ENCODE data around the gene ITGB2. TPM values are rescaled to one million over a fixed set of nuclear protein-coding genes. Genes with fewer than 3 reads are reported as not detected.
"Not testable (repeated sequence)": the region's sequence is repeated elsewhere in the genome, so short reads cannot be mapped to it uniquely, and the experiment has no call there.

Gene ITGB2
- total RNA-seq, 1 donor from 2014 or later, result 65.5 TPM

DNA sequence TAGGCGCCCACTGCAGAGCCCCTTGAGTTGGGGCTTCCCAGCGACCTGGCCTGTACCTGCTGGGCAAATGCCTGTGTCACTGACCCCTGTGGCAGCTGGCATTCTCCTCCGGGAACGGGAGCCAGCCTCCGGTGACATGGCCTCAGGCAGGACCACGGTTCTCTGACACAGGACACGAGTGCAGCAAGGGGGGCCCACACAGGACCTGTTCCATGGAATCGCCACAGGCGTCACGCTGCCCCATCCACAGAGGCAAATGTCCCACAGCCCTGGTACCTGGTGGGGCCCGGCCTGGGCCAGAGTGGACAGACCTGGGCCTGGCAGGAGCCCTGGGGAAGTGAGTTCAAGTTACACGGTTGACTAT is 2.6 kb downstream of the ITGB2 start:
- Histone ChIP-seq H3K27ac (no peak overlapping the region), H3K36me3 (no peaks in the 10 kb centered on the region), H3K4me3 (no peak overlapping the region), H3K4me1 (no peaks in the 10 kb centered on the region), H3K27me3 (no peaks in the 10 kb centered on the region), H3K9me3 (no peaks in the 10 kb centered on the region)
- intact Hi-C loops (cut with DNase I), result no loop called here
- TF ChIP-seq, protein P1, sequence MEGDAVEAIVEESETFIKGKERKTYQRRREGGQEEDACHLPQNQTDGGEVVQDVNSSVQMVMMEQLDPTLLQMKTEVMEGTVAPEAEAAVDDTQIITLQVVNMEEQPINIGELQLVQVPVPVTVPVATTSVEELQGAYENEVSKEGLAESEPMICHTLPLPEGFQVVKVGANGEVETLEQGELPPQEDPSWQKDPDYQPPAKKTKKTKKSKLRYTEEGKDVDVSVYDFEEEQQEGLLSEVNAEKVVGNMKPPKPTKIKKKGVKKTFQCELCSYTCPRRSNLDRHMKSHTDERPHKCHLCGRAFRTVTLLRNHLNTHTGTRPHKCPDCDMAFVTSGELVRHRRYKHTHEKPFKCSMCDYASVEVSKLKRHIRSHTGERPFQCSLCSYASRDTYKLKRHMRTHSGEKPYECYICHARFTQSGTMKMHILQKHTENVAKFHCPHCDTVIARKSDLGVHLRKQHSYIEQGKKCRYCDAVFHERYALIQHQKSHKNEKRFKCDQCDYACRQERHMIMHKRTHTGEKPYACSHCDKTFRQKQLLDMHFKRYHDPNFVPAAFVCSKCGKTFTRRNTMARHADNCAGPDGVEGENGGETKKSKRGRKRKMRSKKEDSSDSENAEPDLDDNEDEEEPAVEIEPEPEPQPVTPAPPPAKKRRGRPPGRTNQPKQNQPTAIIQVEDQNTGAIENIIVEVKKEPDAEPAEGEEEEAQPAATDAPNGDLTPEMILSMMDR (IDR thresholded peaks at IDR 0.05), result no peak
- no peak for DNase-seq (ENCODE audit: low spot score in 2 of 2)

- no peak for DNase-seq (ENCODE audit: low spot score in 2 of 2)
- Histone ChIP-seq H3K4me1 (no peaks in the 10 kb centered on the region), H3K27me3 (no peaks in the 10 kb centered on the region), H3K27ac (no peak overlapping the region), H3K36me3 (no peaks in the 10 kb centered on the region), H3K9me3 (no peaks in the 10 kb centered on the region), H3K4me3 (no peak overlapping the region)
- intact Hi-C loops (cut with DNase I), result no loop called here
- TF ChIP-seq, protein P1 (IDR thresholded peaks at IDR 0.05), result no peak
Observed at GRCh38 chr21:44917446-44918106, 3.1 kb downstream of the ITGB2 start.

DNA sequence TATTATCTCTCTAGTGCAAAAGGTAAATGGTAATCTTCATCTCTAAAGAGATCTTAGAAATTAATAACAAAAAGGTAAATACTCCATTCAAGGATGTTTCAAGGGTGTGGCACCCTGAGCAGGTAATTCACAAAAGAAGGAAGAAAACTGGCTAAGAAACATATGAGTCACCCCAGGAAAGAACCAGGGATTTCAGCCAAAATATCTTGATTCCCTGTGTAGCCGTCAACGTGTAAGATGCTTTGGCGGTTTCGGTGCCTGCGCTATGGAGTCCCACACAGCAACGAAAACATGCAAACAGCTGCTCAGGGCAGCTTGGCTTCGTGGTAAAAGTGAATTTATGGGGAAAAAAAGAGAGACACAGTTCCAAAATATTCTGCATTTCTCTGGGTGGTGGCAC is 3.7 kb downstream of the ITGB2 start:
- no peak overlapping the region for H3K4me3 ChIP-seq
- no peaks in the 10 kb centered on the region for H3K27me3 ChIP-seq
- no peak for DNase-seq (ENCODE audit: low spot score in 2 of 2)
- H3K9me3 ChIP-seq, result no peaks in the 10 kb centered on the region
- TF ChIP-seq, protein P1 (IDR thresholded peaks at IDR 0.05), result no peak
- intact Hi-C loops (cut with DNase I), result no loop called here
- no peaks in the 10 kb centered on the region for H3K36me3 ChIP-seq
- no peaks in the 10 kb centered on the region for H3K4me1 ChIP-seq
- no peak overlapping the region for H3K27ac ChIP-seq

- Histone ChIP-seq H3K27ac (no peak overlapping the region), H3K4me3 (no peak overlapping the region), H3K4me1 (peaks cover 0 to 9% of the 10 kb centered on the region in 2 donors), H3K9me3 (no peaks in the 10 kb centered on the region), H3K27me3 (no peaks in the 10 kb centered on the region), H3K36me3 (no peaks in the 10 kb centered on the region)
- DNase-seq (ENCODE audit: low spot score in 2 of 2), result no peak
- TF ChIP-seq, protein P1 (IDR thresholded peaks at IDR 0.05), result no peak
- intact Hi-C loops (cut with DNase I), result no loop called here
Observed at GRCh38 chr21:44914176-44914874, 6.4 kb downstream of the ITGB2 start.

DNA sequence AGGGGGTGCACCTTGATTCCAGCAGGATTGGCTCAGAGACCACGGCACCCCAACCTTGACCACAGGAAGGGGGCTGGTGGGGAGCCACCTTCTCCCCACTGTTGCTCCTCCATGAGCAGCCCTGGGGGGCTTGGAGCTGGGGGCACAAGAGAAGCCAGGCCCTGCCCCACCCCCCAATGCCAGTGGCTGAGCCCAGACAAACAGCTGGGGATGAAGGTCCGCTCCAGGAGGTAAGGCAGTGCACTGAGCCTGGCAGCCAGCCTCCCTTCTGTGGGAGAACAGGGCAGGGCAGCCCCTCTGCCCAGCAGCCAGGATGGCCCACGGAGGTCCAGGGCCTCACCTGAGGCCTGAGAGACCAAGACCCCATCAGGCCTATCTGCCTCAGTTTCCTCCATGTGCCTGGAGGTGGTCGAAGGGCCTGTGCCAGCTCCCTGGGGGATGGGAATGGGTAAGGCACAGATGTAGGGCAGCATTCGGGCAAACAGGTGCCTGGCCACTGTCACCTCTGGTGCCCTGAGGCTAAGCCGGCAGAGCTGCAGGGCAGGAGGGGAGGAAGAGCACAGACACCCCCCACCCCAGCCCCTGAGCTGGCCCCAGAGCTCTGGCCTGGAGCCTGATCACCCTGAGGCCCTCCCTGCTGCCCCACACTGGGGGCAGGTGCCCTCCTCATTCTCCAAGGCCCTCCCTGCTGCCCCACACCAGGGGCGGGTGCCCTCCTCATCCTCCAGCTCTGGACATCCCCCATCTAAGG is 7.1 kb downstream of the ITGB2 start:
- DNase-seq (ENCODE audit: low spot score in 2 of 2), result no peak
- intact Hi-C loops (cut with DNase I), result no loop called here
- no peak overlapping the region for H3K4me3 ChIP-seq
- no peaks in the 10 kb centered on the region for H3K9me3 ChIP-seq
- peaks cover 0 to 9% of the 10 kb centered on the region in 2 donors for H3K4me1 ChIP-seq
- TF ChIP-seq, protein P1 (IDR thresholded peaks at IDR 0.05), result no peak
- no peaks in the 10 kb centered on the region for H3K36me3 ChIP-seq
- H3K27ac ChIP-seq, result no peak overlapping the region
- H3K27me3 ChIP-seq, result no peaks in the 10 kb centered on the region

DNA sequence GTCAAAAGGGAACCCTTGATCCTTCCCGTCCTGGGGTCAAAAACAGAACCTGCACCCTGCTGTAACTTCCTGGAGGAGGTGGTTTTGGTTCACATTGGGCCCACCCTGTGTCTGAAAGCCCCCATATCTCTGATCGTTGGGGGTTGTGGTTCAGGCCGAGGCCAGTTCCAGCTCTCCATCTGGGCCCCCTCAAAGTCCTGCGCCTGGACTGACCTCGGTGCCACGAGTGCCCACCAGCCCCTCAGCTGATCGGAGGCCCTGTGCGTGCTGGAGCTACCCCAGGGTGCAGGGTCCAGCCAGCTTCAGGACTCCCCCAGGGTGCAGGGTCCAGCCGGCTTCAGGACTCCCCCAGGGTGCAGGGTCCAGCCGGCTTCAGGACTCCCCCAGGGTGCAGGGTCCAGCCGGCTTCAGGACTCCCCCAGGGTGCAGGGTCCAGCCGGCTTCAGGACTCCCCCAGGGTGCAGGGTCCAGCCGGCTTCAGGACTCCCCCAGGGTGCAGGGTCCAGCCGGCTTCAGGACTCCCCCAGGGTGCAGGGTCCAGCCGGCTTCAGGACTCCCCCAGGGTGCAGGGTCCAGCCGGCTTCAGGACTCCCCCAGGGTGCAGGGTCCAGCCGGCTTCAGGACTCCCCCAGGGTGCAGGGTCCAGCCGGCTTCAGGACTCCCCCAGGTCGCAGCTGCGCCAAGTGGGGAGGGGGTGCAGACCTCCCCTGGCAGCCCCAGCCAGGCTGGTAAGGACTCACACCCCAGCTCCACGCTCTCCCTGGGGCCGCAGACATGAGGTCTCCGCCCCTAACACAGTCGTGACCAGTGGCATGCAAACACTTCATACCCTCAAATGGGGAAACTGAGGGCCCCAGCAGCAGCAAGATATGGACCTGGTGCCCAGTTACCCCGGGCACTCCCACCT is 7.9 kb downstream of the ITGB2 start:
- H3K27me3 ChIP-seq; H3K4me3 ChIP-seq; H3K36me3 ChIP-seq; DNase-seq (ENCODE audit: low spot score in 2 of 2); H3K9me3 ChIP-seq; intact Hi-C loops (cut with DNase I); H3K27ac ChIP-seq: not testable (repeated sequence)
- peaks cover 0 to 13% of the 10 kb centered on the region in 2 donors for H3K4me1 ChIP-seq
